K562 (cell line): ENCODE data around the gene TSPAN18. TPM values are rescaled to one million over a fixed set of nuclear protein-coding genes. Genes with fewer than 3 reads are reported as not detected.
A peak's percentile ranks its signal among the peaks of the same experiment; 100 is the strongest.

Experiments
- CEBPB ChIP-seq: fragments of 450-650 bp; IDR thresholded peaks from 2 replicates; pipeline ENCODE4 v1.6.1; 2016; ENCODE audit warnings: missing genetic modification characterization, missing compliant biosample characterization
- ESRRA ChIP-seq: fragments of 450-650 bp; IDR thresholded peaks from 2 replicates; pipeline ENCODE4 v1.6.1; 2014; ENCODE audit warnings: low read depth, mild to moderate bottlenecking, moderate library complexity, borderline replicate concordance
- GABPB2 ChIP-seq: fragments of 250-450 bp; sonication (Bioruptor Pico); conservative IDR thresholded peaks from 2 replicates; pipeline ENCODE4 v1.5.1; 2021; ENCODE audit warnings: mild to moderate bottlenecking
- GATA2 ChIP-seq: sonication (generic); formaldehyde crosslinking; IDR thresholded peaks from 2 replicates; pipeline ENCODE4 v1.4.0; 2020; ENCODE audit warnings: mild to moderate bottlenecking, missing genetic modification reagents
- GATAD2A ChIP-seq: fragments of 450-650 bp; IDR thresholded peaks from 2 replicates; pipeline ENCODE4 v1.6.1; 2017
- GTF2E2 ChIP-seq: fragments of 200-800 bp; sonication (Bioruptor generic); IDR thresholded peaks from 2 replicates; pipeline ENCODE4 v1.6.1; 2016; ENCODE audit warnings: missing genetic modification characterization, missing compliant biosample characterization
- MECOM ChIP-seq: fragments of 250-450 bp; sonication (Bioruptor Pico); IDR thresholded peaks from 2 replicates; pipeline ENCODE4 v1.8.0; 2022; ENCODE audit warnings: inconsistent platforms
- RAD21 ChIP-seq, 2 experiments: fragments of 250-450 bp in 1 of 2; fragments of 450-650 bp in 1 of 2; sonication (Bioruptor Pico) in 1 of 2; formaldehyde crosslinking in 1 of 2; IDR thresholded peaks in 1 of 2; conservative IDR thresholded peaks in 1 of 2; 2 replicates each; pipeline versions ENCODE4 v1.4.0 to v1.8.0; 2020 to 2022; ENCODE audit warnings: mild to moderate bottlenecking in 2 of 2, moderate library complexity in 1 of 2
- RBM14 ChIP-seq: fragments of 200-400 bp; formaldehyde crosslinking; IDR thresholded peaks from 2 replicates; pipeline ENCODE4 v1.6.1; 2018; ENCODE audit warnings: low read depth, mild to moderate bottlenecking, low read length, moderate library complexity, borderline replicate concordance; ENCODE audit not compliant: insufficient read depth
- TAF9B ChIP-seq: fragments of 450-650 bp; IDR thresholded peaks from 2 replicates; pipeline ENCODE4 v1.6.1; 2018; ENCODE audit warnings: mild to moderate bottlenecking; ENCODE audit not compliant: partially characterized antibody
- ZNF253 ChIP-seq: fragments of 250-450 bp; sonication (Bioruptor Pico); conservative IDR thresholded peaks from 2 replicates; pipeline ENCODE4 v1.6.1; 2021; ENCODE audit warnings: mild to moderate bottlenecking
- ZNF76 ChIP-seq: fragments of 250-450 bp; sonication (Bioruptor Pico); IDR thresholded peaks from 2 replicates; pipeline ENCODE4 v1.4.0; 2020; ENCODE audit warnings: mild to moderate bottlenecking, moderate library complexity, borderline replicate concordance
- polyA plus RNA-seq, 8 experiments: library from polyadenylated mRNA; depleted of rRNA in 4 of 8; stranded (reverse) in 5 of 8; unstranded in 3 of 8; fragments of >200 nt; fragmentation: Nextera tagmentation in 2 of 8; fragmentation: Illumina TruSeq in 1 of 8; extraction: Ambion mirVana in 2 of 8; extraction: Trizol in 1 of 8; gene quantifications; 2 replicates each; pipeline versions ENCODE4 v1.2.1 to v1.2.3, GENCODE V29; 2011 to 2014; ENCODE audit warnings: inconsistent platforms in 1 of 8, missing spikeins in 1 of 8
- total RNA-seq, 7 experiments: library from RNA; depleted of rRNA in 6 of 7; stranded (reverse); fragments of >200 nt in 6 of 7; fragmentation: Illumina TruSeq in 2 of 7; extraction: Trizol in 2 of 7; gene quantifications; 2 replicates each; pipeline versions ENCODE4 v1.2.1 to v1.2.3, GENCODE V29; 2011 to 2021; ENCODE audit warnings: low replicate concordance in 1 of 7
- TF ChIP-seq, protein P1 (sequence below): sonication (generic); formaldehyde crosslinking; IDR thresholded peaks from 2 replicates; pipeline ENCODE4 v1.5.0; 2020; ENCODE audit warnings: missing genetic modification reagents
- TF ChIP-seq, protein P2 (sequence below): sonication (generic); formaldehyde crosslinking; IDR thresholded peaks from 2 replicates; pipeline ENCODE4 v1.8.1; 2023; ENCODE audit warnings: mild to moderate bottlenecking, missing genetic modification reagents
- TF ChIP-seq, protein P3 (sequence below): fragments of 250-450 bp; sonication (Bioruptor Pico); IDR thresholded peaks from 2 replicates; pipeline ENCODE4 v1.4.0; 2020; ENCODE audit warnings: mild to moderate bottlenecking

Gene TSPAN18
- total and polyA plus RNA-seq, 9 of the 15 experiments (the other 6 are each of a cell fraction or from before 2014, with no cell fraction given): 0.17 to 0.35 (median 0.22) TPM; not detected in 4

DNA sequence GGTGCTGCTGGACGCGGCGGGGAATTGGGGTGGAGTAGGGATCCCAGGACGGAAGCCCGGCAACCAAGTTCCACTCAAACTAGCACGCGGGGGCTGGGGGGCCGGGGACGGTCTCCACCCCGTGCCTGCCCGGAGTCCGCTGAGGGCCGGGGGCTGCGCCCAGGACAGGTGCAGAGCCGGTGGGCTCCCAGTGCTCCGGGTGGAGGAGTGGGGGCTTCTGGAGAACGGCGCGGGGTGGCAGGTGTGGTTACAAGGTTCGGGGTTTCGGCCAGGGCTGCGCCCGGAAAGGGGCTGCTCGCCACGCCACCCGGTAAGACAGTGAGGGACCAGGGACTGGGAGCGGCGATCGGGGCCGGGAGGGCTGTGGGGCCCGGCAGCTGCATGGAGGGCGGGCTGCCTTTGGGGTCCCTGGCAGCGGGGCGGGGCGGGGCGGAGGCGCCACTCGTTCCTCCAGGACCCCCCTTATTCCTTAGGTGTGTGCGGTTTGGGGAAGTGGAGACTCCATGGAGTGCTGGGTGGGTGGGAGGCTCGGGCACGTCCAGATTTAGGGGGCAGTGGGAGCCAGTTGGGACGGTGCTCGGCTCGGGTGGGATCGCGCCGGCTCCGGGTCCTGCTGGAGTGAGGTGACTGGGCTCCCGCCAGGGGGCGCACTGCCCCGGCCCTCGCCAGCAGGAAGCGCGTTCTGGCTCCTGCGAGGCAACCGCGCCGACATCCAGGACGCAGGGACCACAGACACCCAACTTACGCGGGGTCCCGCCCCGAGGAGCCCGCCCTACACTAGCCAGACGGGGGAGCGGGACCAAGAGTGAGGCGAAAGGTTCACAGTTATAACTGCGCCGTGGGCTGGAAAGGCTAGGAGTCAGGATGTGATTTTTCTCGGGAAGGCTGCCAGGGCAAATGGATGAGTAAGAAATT lies 868 bp downstream of the TSPAN18 start (continued):
- TF ChIP-seq, protein P1, sequence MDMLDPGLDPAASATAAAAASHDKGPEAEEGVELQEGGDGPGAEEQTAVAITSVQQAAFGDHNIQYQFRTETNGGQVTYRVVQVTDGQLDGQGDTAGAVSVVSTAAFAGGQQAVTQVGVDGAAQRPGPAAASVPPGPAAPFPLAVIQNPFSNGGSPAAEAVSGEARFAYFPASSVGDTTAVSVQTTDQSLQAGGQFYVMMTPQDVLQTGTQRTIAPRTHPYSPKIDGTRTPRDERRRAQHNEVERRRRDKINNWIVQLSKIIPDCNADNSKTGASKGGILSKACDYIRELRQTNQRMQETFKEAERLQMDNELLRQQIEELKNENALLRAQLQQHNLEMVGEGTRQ (CRISPR knock-in tag): no peak
- TF ChIP-seq MECOM (CRISPR knock-in tag) (no peak), ESRRA (no peak), ZNF76 (CRISPR knock-in tag) (no peak), GATAD2A (no peak), RBM14 (no peak), ZNF253 (no peak), GABPB2 (no peak), RAD21 (CRISPR knock-in tag; conservative IDR thresholded peaks at IDR 0.05 in 1 of 2, IDR thresholded peaks at IDR 0.05 in 1 of 2) (peak; percentile 77 to 78), TAF9B (no peak), GTF2E2 (tag) (no peak), GATA2 (CRISPR knock-in tag) (no peak), CEBPB (tag) (no peak)
- TF ChIP-seq, protein P2, sequence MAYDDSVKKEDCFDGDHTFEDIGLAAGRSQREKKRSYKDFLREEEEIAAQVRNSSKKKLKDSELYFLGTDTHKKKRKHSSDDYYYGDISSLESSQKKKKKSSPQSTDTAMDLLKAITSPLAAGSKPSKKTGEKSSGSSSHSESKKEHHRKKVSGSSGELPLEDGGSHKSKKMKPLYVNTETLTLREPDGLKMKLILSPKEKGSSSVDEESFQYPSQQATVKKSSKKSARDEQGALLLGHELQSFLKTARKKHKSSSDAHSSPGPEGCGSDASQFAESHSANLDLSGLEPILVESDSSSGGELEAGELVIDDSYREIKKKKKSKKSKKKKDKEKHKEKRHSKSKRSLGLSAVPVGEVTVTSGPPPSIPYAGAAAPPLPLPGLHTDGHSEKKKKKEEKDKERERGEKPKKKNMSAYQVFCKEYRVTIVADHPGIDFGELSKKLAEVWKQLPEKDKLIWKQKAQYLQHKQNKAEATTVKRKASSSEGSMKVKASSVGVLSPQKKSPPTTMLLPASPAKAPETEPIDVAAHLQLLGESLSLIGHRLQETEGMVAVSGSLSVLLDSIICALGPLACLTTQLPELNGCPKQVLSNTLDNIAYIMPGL (CRISPR knock-in tag): no peak
- TF ChIP-seq, protein P3, sequence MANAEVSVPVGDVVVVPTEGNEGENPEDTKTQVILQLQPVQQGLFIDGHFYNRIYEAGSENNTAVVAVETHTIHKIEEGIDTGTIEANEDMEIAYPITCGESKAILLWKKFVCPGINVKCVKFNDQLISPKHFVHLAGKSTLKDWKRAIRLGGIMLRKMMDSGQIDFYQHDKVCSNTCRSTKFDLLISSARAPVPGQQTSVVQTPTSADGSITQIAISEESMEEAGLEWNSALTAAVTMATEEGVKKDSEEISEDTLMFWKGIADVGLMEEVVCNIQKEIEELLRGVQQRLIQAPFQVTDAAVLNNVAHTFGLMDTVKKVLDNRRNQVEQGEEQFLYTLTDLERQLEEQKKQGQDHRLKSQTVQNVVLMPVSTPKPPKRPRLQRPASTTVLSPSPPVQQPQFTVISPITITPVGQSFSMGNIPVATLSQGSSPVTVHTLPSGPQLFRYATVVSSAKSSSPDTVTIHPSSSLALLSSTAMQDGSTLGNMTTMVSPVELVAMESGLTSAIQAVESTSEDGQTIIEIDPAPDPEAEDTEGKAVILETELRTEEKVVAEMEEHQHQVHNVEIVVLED (CRISPR knock-in tag): no peak
